Fibroblast of lung (primary cell): ENCODE results near the gene ANKRD13D. TPM values are rescaled to one million over a fixed set of nuclear protein-coding genes. Genes with fewer than 3 reads are reported as not detected.

ENCODE experiments used
- DNase-seq, 2 donors: peaks; one replicate each; pipeline versions ENCODE4 v3.0.0 to v3.0.0-alpha.2; 2010; ENCODE audit warnings: low read depth in 2 of 2
- H2AFZ ChIP-seq: 2 replicates; pipeline ENCODE4 v1.5.1; 2012; ENCODE audit warnings: low read length, control low read depth, inconsistent platforms
- H3K27ac ChIP-seq: 2 replicates; pipeline ENCODE4 v1.5.1; 2011; ENCODE audit warnings: low read length, control low read depth; ENCODE audit not compliant: insufficient read depth
- H3K27me3 ChIP-seq: 2 replicates; pipeline ENCODE4 v1.5.1; 2011; ENCODE audit warnings: mild to moderate bottlenecking, low read length; ENCODE audit not compliant: control insufficient read depth, insufficient read depth
- H3K36me3 ChIP-seq: 2 replicates; pipeline ENCODE4 v1.5.1; 2011; ENCODE audit warnings: low read length; ENCODE audit not compliant: control insufficient read depth, insufficient read depth
- H3K4me1 ChIP-seq: 2 replicates; pipeline ENCODE4 v1.5.1; 2011; ENCODE audit warnings: low read length; ENCODE audit not compliant: control insufficient read depth, insufficient read depth; ENCODE audit errors: extremely low read depth
- H3K4me2 ChIP-seq: 2 replicates; pipeline ENCODE4 v1.5.1; 2011; ENCODE audit warnings: low read length, control low read depth; ENCODE audit not compliant: insufficient read depth; ENCODE audit errors: extremely low read depth
- H3K4me3 ChIP-seq, 4 experiments: fragments of 200-600 bp in 1 of 4; sonication (generic) in 1 of 4; replicated peaks in 1 of 4; 2 replicates each; pipeline ENCODE4 v1.5.1; 2011 to 2016; ENCODE audit warnings: low read length in 4 of 4, low read depth in 3 of 4, mild to moderate bottlenecking in 3 of 4, control low read depth in 2 of 4, inconsistent platforms in 1 of 4, mixed read lengths in 1 of 4; ENCODE audit not compliant: insufficient read depth in 1 of 4; ENCODE audit errors: control extremely low read depth in 1 of 4
- H3K79me2 ChIP-seq: 2 replicates; pipeline ENCODE4 v1.5.1; 2012; ENCODE audit warnings: mild to moderate bottlenecking, low read length, inconsistent platforms; ENCODE audit not compliant: control insufficient read depth, insufficient read depth
- H3K9ac ChIP-seq: 2 replicates; pipeline ENCODE4 v1.5.1; 2011; ENCODE audit warnings: mild to moderate bottlenecking, low read length, control low read depth; ENCODE audit not compliant: insufficient read depth
- H3K9me3 ChIP-seq: 2 replicates; pipeline ENCODE4 v1.5.1; 2012; ENCODE audit warnings: low read depth, low read length; ENCODE audit not compliant: control insufficient read depth, insufficient read depth
- H4K20me1 ChIP-seq: 2 replicates; pipeline ENCODE4 v1.5.1; 2011; ENCODE audit warnings: low read length; ENCODE audit not compliant: control insufficient read depth, insufficient read depth; ENCODE audit errors: extremely low read depth
- EZH2 ChIP-seq: IDR thresholded peaks from 2 replicates; pipeline ENCODE4 v1.5.1; 2012; ENCODE audit warnings: low read length, control low read depth, mild to moderate bottlenecking; ENCODE audit errors: missing control alignments
- polyA plus RNA-seq, 2 donors: library from polyadenylated mRNA; depleted of rRNA in 1 of 2; stranded (reverse) in 1 of 2; unstranded in 1 of 2; fragments of >200 nt; gene quantifications; 2 replicates each; pipeline ENCODE4 v1.2.1, GENCODE V29; 2011 to 2012; ENCODE audit warnings: missing spikeins in 1 of 2
- total RNA-seq: library from RNA; depleted of rRNA; stranded (reverse); fragments of >200 nt; gene quantifications from 2 replicates; pipeline ENCODE4 v1.2.1, GENCODE V29; 2014
- TF ChIP-seq, protein P1 (sequence below), 2 donors: IDR thresholded peaks in 1 of 2; conservative IDR thresholded peaks in 1 of 2; 1 replicate in 1 of 2; 2 replicates in 1 of 2; pipeline ENCODE4 v1.5.1; 2011 to 2012; ENCODE audit warnings: low read length in 2 of 2, control low read depth in 1 of 2, inconsistent platforms in 1 of 2, low read depth in 1 of 2, mild to moderate bottlenecking in 1 of 2

Gene ANKRD13D
- total and polyA plus RNA-seq, 2 donors (not counting 1 experiment from before 2014, with no cell fraction given), result 11.5 to 45.4 TPM

DNA sequence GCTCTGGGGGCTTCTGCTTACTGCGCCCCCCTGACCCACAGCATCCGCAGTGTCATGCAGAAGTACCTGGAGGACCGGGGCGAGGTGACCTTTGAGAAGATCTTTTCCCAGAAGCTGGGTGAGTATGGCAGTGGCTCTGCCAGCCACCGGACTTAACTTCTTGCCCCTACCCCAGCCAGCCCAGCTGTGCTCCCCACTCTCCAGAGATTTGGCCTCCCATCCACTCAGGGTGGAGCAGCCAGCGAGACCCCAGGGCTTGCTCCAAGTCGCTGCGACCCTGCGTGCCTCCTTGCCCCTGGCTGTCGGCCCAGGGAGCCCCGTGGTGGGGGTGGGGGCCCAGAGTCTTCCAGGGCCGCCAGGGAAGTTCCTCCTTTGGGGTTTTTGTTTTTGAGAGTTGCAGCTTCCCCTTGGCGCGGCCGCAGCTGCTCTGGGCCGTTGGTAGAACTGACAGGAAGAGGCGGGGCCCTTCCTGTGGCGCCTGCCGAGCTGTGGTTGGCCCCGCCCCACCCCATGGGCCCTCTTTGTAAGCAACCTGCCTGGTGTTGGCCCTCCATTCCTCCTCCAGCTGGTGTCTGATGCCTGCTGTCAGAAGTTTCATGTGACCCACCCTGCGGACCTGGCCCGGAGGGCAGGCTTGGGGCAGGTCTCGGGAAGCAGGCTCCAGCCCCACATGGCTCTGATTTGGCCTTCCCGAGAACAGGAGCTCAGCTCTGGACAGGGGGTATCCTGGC is 11.7 kb upstream of the ANKRD13D start:
- peaks cover 23% of the 10 kb centered on the region for H3K4me1 ChIP-seq

DNA sequence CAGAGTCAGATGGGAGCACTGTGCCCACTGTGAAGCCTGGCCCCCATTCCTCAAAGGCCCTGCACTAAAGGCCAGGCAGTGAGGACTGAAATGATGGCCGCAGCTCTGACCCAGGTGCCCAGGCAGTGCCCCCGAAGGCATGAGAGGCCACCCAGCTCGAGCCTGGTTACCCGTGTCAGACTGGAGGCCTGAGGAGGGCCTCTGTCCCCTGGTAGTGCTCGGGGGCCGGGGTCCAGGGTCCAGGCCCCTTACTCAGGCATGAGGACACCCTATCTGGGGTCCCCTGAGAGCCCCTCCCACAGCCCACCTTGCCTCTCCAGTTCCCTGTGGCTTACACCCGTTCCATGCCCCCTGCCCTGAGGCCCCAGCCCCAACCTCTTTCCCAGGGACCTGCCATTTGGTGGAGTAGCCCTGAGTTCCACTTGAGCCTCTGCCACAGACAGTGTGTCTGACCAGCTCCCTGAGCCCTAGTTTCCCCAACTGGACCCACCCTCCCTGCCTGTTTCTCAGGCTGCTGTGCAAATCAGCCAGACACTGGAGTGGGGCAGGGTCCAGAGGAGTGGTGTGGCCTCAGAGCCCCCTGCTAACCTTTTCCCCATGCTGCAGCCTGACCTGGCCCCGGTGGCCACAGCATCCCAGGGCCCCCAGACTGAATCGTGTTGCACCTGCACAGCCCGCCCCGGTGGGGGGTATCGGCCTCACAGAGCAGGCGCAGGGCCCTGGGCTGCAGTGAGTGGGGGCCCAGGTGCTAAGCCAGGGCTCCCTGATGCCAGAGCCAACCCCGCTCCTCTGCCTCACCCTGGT is 10.8 kb upstream of the ANKRD13D start:
- H3K4me1 ChIP-seq, result peaks cover 19% of the 10 kb centered on the region
- H3K9ac ChIP-seq, result no peak overlapping the region
- H3K9me3 ChIP-seq, result no peaks in the 10 kb centered on the region
- H3K4me2 ChIP-seq, result peak overlapping the region; percentile 54
- TF ChIP-seq EZH2, result no peak
- TF ChIP-seq, protein P1, sequence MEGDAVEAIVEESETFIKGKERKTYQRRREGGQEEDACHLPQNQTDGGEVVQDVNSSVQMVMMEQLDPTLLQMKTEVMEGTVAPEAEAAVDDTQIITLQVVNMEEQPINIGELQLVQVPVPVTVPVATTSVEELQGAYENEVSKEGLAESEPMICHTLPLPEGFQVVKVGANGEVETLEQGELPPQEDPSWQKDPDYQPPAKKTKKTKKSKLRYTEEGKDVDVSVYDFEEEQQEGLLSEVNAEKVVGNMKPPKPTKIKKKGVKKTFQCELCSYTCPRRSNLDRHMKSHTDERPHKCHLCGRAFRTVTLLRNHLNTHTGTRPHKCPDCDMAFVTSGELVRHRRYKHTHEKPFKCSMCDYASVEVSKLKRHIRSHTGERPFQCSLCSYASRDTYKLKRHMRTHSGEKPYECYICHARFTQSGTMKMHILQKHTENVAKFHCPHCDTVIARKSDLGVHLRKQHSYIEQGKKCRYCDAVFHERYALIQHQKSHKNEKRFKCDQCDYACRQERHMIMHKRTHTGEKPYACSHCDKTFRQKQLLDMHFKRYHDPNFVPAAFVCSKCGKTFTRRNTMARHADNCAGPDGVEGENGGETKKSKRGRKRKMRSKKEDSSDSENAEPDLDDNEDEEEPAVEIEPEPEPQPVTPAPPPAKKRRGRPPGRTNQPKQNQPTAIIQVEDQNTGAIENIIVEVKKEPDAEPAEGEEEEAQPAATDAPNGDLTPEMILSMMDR (conservative IDR thresholded peaks at IDR 0.05 in 1 of 2, IDR thresholded peaks at IDR 0.05 in 1 of 2; ENCODE audit: low read depth in 1 of 2, low read length in 2 of 2), result no peak
- no peak overlapping the region for H3K4me3 ChIP-seq
- no peak for DNase-seq
- peaks cover 27% of the 10 kb centered on the region for H3K36me3 ChIP-seq
- no peak overlapping the region for H2AFZ ChIP-seq
- no peaks in the 10 kb centered on the region for H3K27me3 ChIP-seq
- H4K20me1 ChIP-seq, result no peaks in the 10 kb centered on the region
- H3K27ac ChIP-seq, result peak overlapping the region; percentile 79
- peaks cover 26% of the 10 kb centered on the region for H3K79me2 ChIP-seq

More for the DNA sequence above, 11.7 kb upstream of the ANKRD13D start:
- peaks cover 20% of the 10 kb centered on the region for H3K36me3 ChIP-seq
- no peaks in the 10 kb centered on the region for H3K9me3 ChIP-seq
- peak; percentile 58 to 78 for DNase-seq
- H3K27ac ChIP-seq, result peak overlapping the region; percentile 79
- TF ChIP-seq, protein P1 (conservative IDR thresholded peaks at IDR 0.05 in 1 of 2, IDR thresholded peaks at IDR 0.05 in 1 of 2; ENCODE audit: low read depth in 1 of 2, low read length in 2 of 2), result no peak
- TF ChIP-seq EZH2, result no peak
- H3K4me3 ChIP-seq, result peak overlapping the region; percentile 3 to 54 (median 14)
- no peaks in the 10 kb centered on the region for H3K27me3 ChIP-seq
- no peaks in the 10 kb centered on the region for H4K20me1 ChIP-seq
- peak overlapping the region; percentile 55 for H3K4me2 ChIP-seq
- H3K79me2 ChIP-seq, result peaks cover 35% of the 10 kb centered on the region
- H2AFZ ChIP-seq, result no peak overlapping the region
- H3K9ac ChIP-seq, result peak overlapping the region; percentile 18

DNA sequence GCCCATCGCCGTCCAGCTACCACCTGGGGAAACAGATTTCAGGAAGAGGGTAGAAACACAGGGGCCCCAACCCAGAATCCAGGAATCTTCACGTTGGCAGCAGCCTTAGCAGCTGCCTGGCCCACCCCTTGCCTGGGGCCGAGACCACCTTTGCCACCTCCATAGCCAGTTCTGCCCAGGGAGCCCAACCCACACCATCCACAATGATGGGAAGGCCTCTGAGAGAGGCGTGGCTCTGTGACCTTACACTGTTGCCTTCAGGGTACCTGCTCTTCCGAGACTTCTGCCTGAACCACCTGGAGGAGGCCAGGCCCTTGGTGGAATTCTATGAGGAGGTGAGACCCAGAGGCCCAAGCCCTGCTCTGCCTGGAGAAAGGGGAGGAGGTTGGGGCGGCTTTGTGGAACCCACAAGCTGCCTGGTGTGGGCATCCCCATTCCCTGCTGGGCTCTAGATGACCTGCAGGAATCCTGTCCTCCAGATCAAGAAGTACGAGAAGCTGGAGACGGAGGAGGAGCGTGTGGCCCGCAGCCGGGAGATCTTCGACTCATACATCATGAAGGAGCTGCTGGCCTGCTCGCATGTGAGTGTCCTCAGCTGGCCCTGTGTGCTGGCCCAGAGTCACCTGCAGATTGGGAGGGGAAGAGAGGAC is 10.0 kb upstream of the ANKRD13D start:
- Histone ChIP-seq H2AFZ (no peak overlapping the region), H3K9ac (no peak overlapping the region), H3K27me3 (no peaks in the 10 kb centered on the region), H4K20me1 (no peaks in the 10 kb centered on the region), H3K79me2 (peaks cover 25% of the 10 kb centered on the region), H3K4me2 (no peak overlapping the region), H3K9me3 (no peaks in the 10 kb centered on the region), H3K36me3 (peaks cover 30% of the 10 kb centered on the region), H3K4me3 (no peak overlapping the region), H3K27ac (no peak overlapping the region), H3K4me1 (peaks cover 17% of the 10 kb centered on the region)
- no peak for TF ChIP-seq EZH2
- TF ChIP-seq, protein P1 (conservative IDR thresholded peaks at IDR 0.05 in 1 of 2, IDR thresholded peaks at IDR 0.05 in 1 of 2; ENCODE audit: low read depth in 1 of 2, low read length in 2 of 2), result no peak
- DNase-seq, result no peak
